Psoas muscle (tissue), 8 donors: ENCODE measurements around the gene SCNN1G. TPM values are rescaled to one million over a fixed set of nuclear protein-coding genes. Genes with fewer than 3 reads are reported as not detected.
A peak's percentile ranks its signal among the peaks of the same experiment; 100 is the strongest.

Source experiments
- ATAC-seq, 4 donors: fragments of 200-7000 bp; cut with Tn5 transposase; one replicate each; pipeline ENCODE4 v1.9.1; 2020; ENCODE audit warnings: moderate library complexity in 3 of 4, mild to moderate bottlenecking in 2 of 4
- DNase-seq, 2 donors: peaks; one replicate each; pipeline ENCODE4 v3.0.0-alpha.2; 2020
- H3K27ac ChIP-seq: fragments of 200-600 bp; one replicate; pipeline ENCODE4 v1.8.0; 2022
- H3K27me3 ChIP-seq, 3 donors: fragments of 200-600 bp in 1 of 3; one replicate each; pipeline versions ENCODE4 v1.6.1 to v1.8.0; 2013 to 2022; ENCODE audit warnings: low read length in 2 of 3, mild to moderate bottlenecking in 2 of 3, moderate library complexity in 1 of 3; ENCODE audit not compliant: insufficient read depth in 3 of 3
- H3K36me3 ChIP-seq, 2 donors: fragments of 200-600 bp in 1 of 2; one replicate each; pipeline versions ENCODE4 v1.6.1 to v1.8.0; 2013 to 2022; ENCODE audit warnings: low read depth in 1 of 2, mild to moderate bottlenecking in 1 of 2, moderate library complexity in 1 of 2; ENCODE audit not compliant: insufficient read depth in 1 of 2
- H3K4me1 ChIP-seq: fragments of 200-600 bp; one replicate; pipeline ENCODE4 v1.8.0; 2022
- H3K4me3 ChIP-seq: fragments of 200-600 bp; one replicate; pipeline ENCODE4 v1.8.0; 2022; ENCODE audit warnings: mild to moderate bottlenecking
- H3K9me3 ChIP-seq: fragments of 200-600 bp; one replicate; pipeline ENCODE4 v1.8.0; 2022
- CTCF ChIP-seq: fragments of 200-600 bp; IDR thresholded peaks from one replicate; pipeline ENCODE4 v1.8.0; 2022; ENCODE audit warnings: antibody characterized with exemption
- WGBS, 3 donors: extraction: QIAGEN DNeasy Blood & Tissue Kit; methylation state at CpG; one replicate each; pipeline versions ENCODE4 v1.1.6 to v1.1.7; 2013; 5-methylcytosine and 5-hydroxymethylcytosine counted together
- intact Hi-C, 2 donors: fragments of 100-400 bp; cut with DNase I; formaldehyde crosslinking; loops; one replicate each; pipeline versions ENCODE4 v1.11.0 to v1.14.2; 2022
- polyA plus RNA-seq, 3 donors: library from polyadenylated mRNA; stranded (reverse); fragments of 200-250 nt; gene quantifications; one replicate each; pipeline ENCODE4 v1.2.3, GENCODE V29; 2013
- total RNA-seq, 4 donors: library from RNA; stranded (reverse); fragmentation: NEBNext Ultra II Directional in 2 of 4; extraction: Animal tissue kit (Norgen Biotek cat#: 25700) in 2 of 4; gene quantifications; one replicate each; pipeline versions ENCODE4 v1.2.1 to v1.2.4, GENCODE V29; 2021 to 2023
- donor health status: healthy with polysubstance abuse.
- donor health status: DM: no; HTN: no; CAD: no; lungs with moderate emphysema.
- donor health status: Bipolar disorder and iron deficiency.
- donor health status: healthy.
- donor health status: DM: yes; HTN: yes; CAD: no.
- donor health status: DM: no; HTN: no; CAD: no.
- donor health status: DM: no; HTN: no; CAD: no.
- donor health status: DM: yes; HTN: yes; CAD: no.

The SCNN1G gene
- total and polyA plus RNA-seq, 7 donors: 0.01 to 0.08 TPM; not detected in 5

DNA sequence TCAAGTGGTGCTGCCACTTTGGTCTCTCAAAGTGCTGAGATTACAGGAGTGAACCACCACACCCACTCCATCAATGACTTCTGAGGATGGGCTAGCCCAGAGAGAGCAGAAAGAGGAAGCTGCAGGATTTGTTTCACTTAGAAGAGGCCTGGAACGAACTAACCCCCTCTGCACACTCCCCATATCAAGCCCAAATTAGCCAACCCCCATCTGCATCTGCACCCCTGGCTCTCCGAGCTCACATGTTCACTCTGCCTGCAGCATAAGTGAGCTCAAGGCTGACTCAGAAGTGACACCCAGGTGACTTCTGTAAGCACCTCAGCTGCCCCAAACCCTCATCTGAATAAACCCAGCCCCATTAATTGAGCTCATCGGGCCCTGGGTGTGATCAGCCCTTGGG, 4.8 kb downstream of the SCNN1G start:
- 57 to 66% (median 61%) methylated on average over 3 of the region's 3 CpGs for WGBS, 3 donors
- Histone ChIP-seq H3K27me3 (peaks cover 0 to 37% (median 5%) of the 10 kb centered on the region in 3 donors), H3K4me1 (peaks cover 6% of the 10 kb centered on the region), H3K36me3 (no peaks in the 10 kb centered on the region), H3K4me3 (no peak overlapping the region), H3K9me3 (no peaks in the 10 kb centered on the region), H3K27ac (no peak overlapping the region)
- ATAC-seq (no peak), DNase-seq (no peak)
- intact Hi-C loops: no loop called here
- no peak for TF ChIP-seq CTCF

DNA sequence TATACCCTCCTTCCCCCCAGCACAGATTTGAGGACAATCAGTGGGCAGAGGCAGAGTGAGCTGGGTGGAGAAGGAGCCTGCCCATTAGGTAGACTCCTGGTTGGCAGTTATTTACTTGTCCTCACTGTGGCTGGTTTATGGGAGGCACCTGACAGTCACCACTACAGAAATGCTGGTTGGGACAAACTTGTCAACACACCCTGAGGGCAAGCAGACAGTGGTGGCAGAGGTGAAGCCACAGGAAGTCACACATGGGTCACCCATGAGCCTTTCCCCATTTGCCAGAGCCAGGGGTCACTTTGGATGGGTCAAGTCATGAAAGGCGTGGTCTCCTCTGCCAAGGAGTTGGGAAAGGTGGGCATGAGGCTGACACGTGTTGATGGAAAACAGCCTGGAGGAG, 6.4 kb downstream of the SCNN1G start:
- no peak overlapping the region for H3K4me3 ChIP-seq
- H3K27ac ChIP-seq: no peak overlapping the region
- TF ChIP-seq CTCF: no peak
- no peak for ATAC-seq
- intact Hi-C loops: no loop called here
- 78 to 84% (median 84%) methylated on average over 2 of the region's 2 CpGs for WGBS, 3 donors
- H3K9me3 ChIP-seq: no peaks in the 10 kb centered on the region
- no peaks in the 10 kb centered on the region for H3K4me1 ChIP-seq
- H3K27me3 ChIP-seq: peaks cover 0 to 22% (median 0%) of the 10 kb centered on the region in 3 donors
- no peaks in the 10 kb centered on the region for H3K36me3 ChIP-seq
- no peak for DNase-seq

- Histone ChIP-seq H3K27ac (no peak overlapping the region), H3K4me3 (no peak overlapping the region), H3K4me1 (peaks cover 9% of the 10 kb centered on the region), H3K27me3 (no peaks in the 10 kb centered on the region), H3K9me3 (no peaks in the 10 kb centered on the region), H3K36me3 (no peaks in the 10 kb centered on the region)
- ATAC-seq (peak; percentile 46 to 73 (median 54)), DNase-seq (no peak)
- intact Hi-C loops: no loop called here
- TF ChIP-seq CTCF: no peak
- 20 to 36% (median 21%) methylated on average over 9 of the region's 9 CpGs for WGBS, 3 donors
Measured at GRCh38 chr16:23194497-23195221, 12.1 kb downstream of the SCNN1G start.

DNA sequence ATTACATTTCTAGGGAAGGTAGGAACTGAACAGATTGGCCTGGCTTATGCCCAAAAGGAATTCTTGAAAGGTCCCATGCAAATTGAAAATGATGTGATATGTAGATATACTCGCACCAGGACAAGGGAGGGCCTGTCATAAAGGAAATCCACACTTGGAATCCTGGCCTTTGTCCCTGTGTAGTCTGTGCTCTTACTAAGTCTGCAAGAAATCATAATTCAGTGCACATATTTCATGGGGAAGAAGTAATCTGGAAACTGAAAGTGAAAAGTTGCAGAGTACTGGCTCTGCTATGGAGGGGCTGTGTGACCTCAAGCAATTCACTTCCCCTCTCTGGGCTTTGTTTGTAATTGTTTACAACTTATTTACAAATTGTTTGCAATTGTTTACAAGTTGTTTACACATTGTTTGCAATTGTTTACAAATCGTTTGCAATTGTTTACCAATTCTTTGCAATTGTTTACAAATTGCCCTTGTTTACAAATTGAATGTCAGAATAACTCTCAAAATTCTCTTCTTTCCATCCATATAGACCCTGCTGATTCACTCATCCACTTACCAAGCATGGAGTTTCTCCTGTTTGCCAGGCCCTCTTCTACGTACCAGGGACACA, 12.9 kb downstream of the SCNN1G start:
- DNase-seq (no peak), ATAC-seq (no peak)
- H3K4me1 ChIP-seq: peaks cover 9% of the 10 kb centered on the region
- H3K27ac ChIP-seq: no peak overlapping the region
- H3K4me3 ChIP-seq: no peak overlapping the region
- intact Hi-C loops: no loop called here
- no peaks in the 10 kb centered on the region for H3K36me3 ChIP-seq
- TF ChIP-seq CTCF: no peak
- no peaks in the 10 kb centered on the region for H3K27me3 ChIP-seq
- no peaks in the 10 kb centered on the region for H3K9me3 ChIP-seq
- 59 to 64% (median 64%) methylated on average over 3 of the region's 3 CpGs for WGBS, 3 donors
